H9 (cell line): ENCODE data around the gene ARHGAP22. TPM values are rescaled to one million over a fixed set of nuclear protein-coding genes. Genes with fewer than 3 reads are reported as not detected.

ENCODE experiments used
- DNase-seq: peaks from one replicate; pipeline ENCODE4 v3.0.0-alpha.2; 2017
- H2AFZ ChIP-seq: one replicate; pipeline ENCODE4 v1.6.1; 2013; ENCODE audit warnings: mild to moderate bottlenecking, low read length, control low read depth, moderate library complexity
- H2AK5ac ChIP-seq: 2 replicates; pipeline ENCODE4 v1.6.1; 2013; ENCODE audit warnings: low read length, control low read depth, mixed read lengths; ENCODE audit not compliant: insufficient read length
- H2BK120ac ChIP-seq: one replicate; pipeline ENCODE4 v1.6.1; 2013; ENCODE audit warnings: low read depth, mild to moderate bottlenecking, low read length, control low read depth, inconsistent platforms; ENCODE audit not compliant: poor library complexity, severe bottlenecking
- H2BK12ac ChIP-seq: 2 replicates; pipeline ENCODE4 v1.6.1; 2013; ENCODE audit warnings: low read length, control low read depth, mixed read lengths, low read depth; ENCODE audit not compliant: insufficient read length
- H2BK15ac ChIP-seq: 2 replicates; pipeline ENCODE4 v1.6.1; 2013; ENCODE audit warnings: low read depth, low read length, control low read depth
- H2BK20ac ChIP-seq: one replicate; pipeline ENCODE4 v1.6.1; 2013; ENCODE audit warnings: low read depth, mild to moderate bottlenecking, low read length, control low read depth, inconsistent platforms; ENCODE audit not compliant: poor library complexity, severe bottlenecking
- H2BK5ac ChIP-seq: 2 replicates; pipeline ENCODE4 v1.6.1; 2013; ENCODE audit warnings: low read length, control low read depth, mixed read lengths; ENCODE audit not compliant: insufficient read length
- H3K14ac ChIP-seq: 2 replicates; pipeline ENCODE4 v1.6.1; 2013; ENCODE audit warnings: low read length, control low read depth; ENCODE audit not compliant: insufficient read depth
- H3K18ac ChIP-seq: 2 replicates; pipeline ENCODE4 v1.6.1; 2013; ENCODE audit warnings: low read depth, mild to moderate bottlenecking, mixed read lengths, low read length, control low read depth; ENCODE audit not compliant: insufficient read length
- H3K23ac ChIP-seq: 2 replicates; pipeline ENCODE4 v1.6.1; 2013; ENCODE audit warnings: low read length, control low read depth, mixed read lengths, low read depth; ENCODE audit not compliant: insufficient read length
- H3K23me2 ChIP-seq: 2 replicates; pipeline ENCODE4 v1.6.1; 2013; ENCODE audit warnings: low read depth, mild to moderate bottlenecking, mixed read lengths, low read length, control low read depth; ENCODE audit not compliant: insufficient read length, poor library complexity, severe bottlenecking
- H3K27ac ChIP-seq: 2 replicates; pipeline ENCODE4 v1.5.1; 2013; ENCODE audit warnings: low read length, control low read depth, mixed read lengths, low read depth; ENCODE audit not compliant: insufficient read length
- H3K27me3 ChIP-seq: 2 replicates; pipeline ENCODE4 v1.6.1; 2013; ENCODE audit warnings: low read length, control low read depth, inconsistent platforms; ENCODE audit not compliant: insufficient read depth
- H3K4ac ChIP-seq: 2 replicates; pipeline ENCODE4 v1.6.1; 2013; ENCODE audit warnings: low read depth, mild to moderate bottlenecking, control low read depth, inconsistent platforms, low read length, moderate library complexity
- H3K4me1 ChIP-seq: 2 replicates; pipeline ENCODE4 v1.6.1; 2013; ENCODE audit warnings: low read length, control low read depth, inconsistent platforms; ENCODE audit not compliant: insufficient read depth
- H3K4me2 ChIP-seq: 2 replicates; pipeline ENCODE4 v1.6.1; 2013; ENCODE audit warnings: low read length, control low read depth, mixed read lengths; ENCODE audit not compliant: insufficient read length, insufficient read depth
- H3K56ac ChIP-seq: 2 replicates; pipeline ENCODE4 v1.6.1; 2013; ENCODE audit warnings: low read depth, mild to moderate bottlenecking, mixed read lengths, low read length, control low read depth; ENCODE audit not compliant: insufficient read length
- H3K79me1 ChIP-seq: 2 replicates; pipeline ENCODE4 v1.6.1; 2013; ENCODE audit warnings: low read depth, mild to moderate bottlenecking, moderate library complexity, low read length, control low read depth, inconsistent platforms; ENCODE audit not compliant: insufficient read depth, poor library complexity, severe bottlenecking
- H3K79me2 ChIP-seq: 2 replicates; pipeline ENCODE4 v1.6.1; 2013; ENCODE audit warnings: low read length, control low read depth, inconsistent platforms; ENCODE audit not compliant: insufficient read depth
- H3K9ac ChIP-seq: 2 replicates; pipeline ENCODE4 v1.6.1; 2013; ENCODE audit warnings: low read length, control low read depth, mixed read lengths; ENCODE audit not compliant: insufficient read length; ENCODE audit errors: extremely low read depth
- H3K9me3 ChIP-seq: one replicate; pipeline ENCODE4 v1.6.1; 2013; ENCODE audit warnings: low read depth, low read length, inconsistent platforms; ENCODE audit not compliant: control insufficient read depth
- H3T11ph ChIP-seq: one replicate; pipeline ENCODE4 v1.6.1; 2013; ENCODE audit warnings: mild to moderate bottlenecking, low read length, control low read depth, inconsistent platforms
- H4K20me1 ChIP-seq: one replicate; pipeline ENCODE4 v1.6.1; 2013; ENCODE audit not compliant: control insufficient read depth, insufficient read length, insufficient read depth
- H4K5ac ChIP-seq: 2 replicates; pipeline ENCODE4 v1.6.1; 2013; ENCODE audit warnings: low read depth, mild to moderate bottlenecking, mixed read lengths, low read length, control low read depth; ENCODE audit not compliant: insufficient read length
- H4K8ac ChIP-seq: replicated peaks from 2 replicates; pipeline ENCODE4 v1.6.1; 2013; ENCODE audit warnings: low read length, control low read depth, mixed read lengths, low read depth; ENCODE audit not compliant: insufficient read length
- H4K91ac ChIP-seq: 2 replicates; pipeline ENCODE4 v1.6.1; 2013; ENCODE audit warnings: low read depth, mild to moderate bottlenecking, moderate library complexity, mixed read lengths, low read length, control low read depth; ENCODE audit not compliant: insufficient read length
- H3K27ac Mint-ChIP-seq, 3 experiments: 2 replicates in 2 of 3; 3 replicates in 1 of 3; pipeline ENCODE4 v1.8.0; 2020 to 2021; ENCODE audit warnings: mixed read lengths in 3 of 3, mild to moderate bottlenecking in 1 of 3, moderate library complexity in 1 of 3
- H3K27me3 Mint-ChIP-seq: 2 replicates; pipeline ENCODE4 v1.8.0; 2021; ENCODE audit warnings: low read depth, mild to moderate bottlenecking, moderate library complexity, mixed read lengths
- H3K36me3 Mint-ChIP-seq, 3 experiments: 2 replicates in 2 of 3; 3 replicates in 1 of 3; pipeline ENCODE4 v1.8.0; 2020 to 2021; ENCODE audit warnings: low read depth in 3 of 3, mixed read lengths in 3 of 3; ENCODE audit not compliant: insufficient read depth in 1 of 3
- H3K4me1 Mint-ChIP-seq, 2 experiments: 2 replicates each; pipeline ENCODE4 v1.8.0; 2020; ENCODE audit warnings: mixed read lengths in 2 of 2
- H3K4me3 Mint-ChIP-seq, 2 experiments: 2 replicates in 1 of 2; 3 replicates in 1 of 2; pipeline ENCODE4 v1.8.0; 2020 to 2021; ENCODE audit warnings: mild to moderate bottlenecking in 2 of 2, mixed read lengths in 2 of 2, moderate library complexity in 1 of 2
- H3K9me3 Mint-ChIP-seq, 2 experiments: 2 replicates in 1 of 2; 3 replicates in 1 of 2; pipeline ENCODE4 v1.8.0; 2020; ENCODE audit warnings: mild to moderate bottlenecking in 2 of 2, mixed read lengths in 2 of 2, moderate library complexity in 1 of 2
- CTCF ChIP-seq: fragments of 200-600 bp; sonication (generic); conservative IDR thresholded peaks from 3 replicates; pipeline ENCODE4 v1.8.0; 2021; ENCODE audit warnings: antibody characterized with exemption, mild to moderate bottlenecking
- WGBS: extraction: QIAGEN DNeasy Blood & Tissue Kit; methylation state at CpG from one replicate; pipeline ENCODE4 v1.1.7; 2013; ENCODE audit warnings: missing lambda C conversion rate, low lambda C conversion rate, mixed read lengths; ENCODE audit not compliant: insufficient read length; ENCODE audit errors: extremely low coverage; 5-methylcytosine and 5-hydroxymethylcytosine counted together
- total RNA-seq: library from RNA; stranded (reverse); gene quantifications from 2 replicates; pipeline ENCODE4 v1.2.1, GENCODE V29; 2021

ARHGAP22 gene
- total RNA-seq, 1 experiment from 2014 or later, result 7.4 TPM

- WGBS, result no CpG with 5 or more reads among the region's 2 CpGs
- no peak overlapping the region for H3K56ac ChIP-seq
- H3K79me1 ChIP-seq, result no peaks in the 10 kb centered on the region
- H4K8ac ChIP-seq, result no peak overlapping the region
- H3K27ac Mint-ChIP-seq, result no peak overlapping the region
- H4K20me1 ChIP-seq, result no peaks in the 10 kb centered on the region
- H3T11ph ChIP-seq, result no peak overlapping the region
- H3K14ac ChIP-seq, result no peak overlapping the region
- no peaks in the 10 kb centered on the region for H3K9me3 ChIP-seq
- H2BK20ac ChIP-seq, result no peak overlapping the region
- H3K23ac ChIP-seq, result no peak overlapping the region
- no peaks in the 10 kb centered on the region for H3K79me2 ChIP-seq
- H2BK12ac ChIP-seq, result no peak overlapping the region
- peaks cover 11 to 12% of the 10 kb centered on the region in 2 experiments for H3K9me3 Mint-ChIP-seq
- peaks cover 17 to 37% (median 29%) of the 10 kb centered on the region in 3 experiments for H3K36me3 Mint-ChIP-seq
- H2AK5ac ChIP-seq, result no peak overlapping the region
- H3K4me3 Mint-ChIP-seq, result no peak overlapping the region
- no peak overlapping the region for H2BK15ac ChIP-seq
- peaks cover 5 to 7% of the 10 kb centered on the region in 2 experiments; a peak in 3 of 4 replicates for H3K4me1 Mint-ChIP-seq
- no peak overlapping the region for H3K4me2 ChIP-seq
- no peak overlapping the region for H2BK5ac ChIP-seq
- no peak overlapping the region for H4K5ac ChIP-seq
- H2AFZ ChIP-seq, result no peak overlapping the region
- no peaks in the 10 kb centered on the region for H3K23me2 ChIP-seq
- no peak for TF ChIP-seq CTCF
- H3K4me1 ChIP-seq, result no peaks in the 10 kb centered on the region
- H3K4ac ChIP-seq, result no peak overlapping the region
- H2BK120ac ChIP-seq, result no peak overlapping the region
- no peak overlapping the region for H3K27ac ChIP-seq
- no peaks in the 10 kb centered on the region for H3K27me3 Mint-ChIP-seq
- no peak overlapping the region for H3K18ac ChIP-seq
- no peak overlapping the region for H4K91ac ChIP-seq
- no peak overlapping the region for H3K9ac ChIP-seq
- DNase-seq, result no peak
- H3K27me3 ChIP-seq, result no peaks in the 10 kb centered on the region
Observed at GRCh38 chr10:48411510-48411909, 193.4 kb downstream of the ARHGAP22 start.
